HepG2 (cell line): ENCODE measurements around the gene ETFDH. TPM values are rescaled to one million over a fixed set of nuclear protein-coding genes. Genes with fewer than 3 reads are reported as not detected.
A peak's percentile ranks its signal among the peaks of the same experiment; 100 is the strongest.

Source experiments
- ATF7 ChIP-seq, 2 experiments: fragments of 450-650 bp in 1 of 2; sonication (generic) in 1 of 2; formaldehyde crosslinking in 1 of 2; IDR thresholded peaks; 2 replicates each; pipeline versions ENCODE4 v1.4.0 to v1.6.1; 2016 to 2020; ENCODE audit warnings: antibody characterized with exemption in 1 of 2, mild to moderate bottlenecking in 1 of 2, missing genetic modification reagents in 1 of 2
- DNMT1 ChIP-seq: sonication (generic); formaldehyde crosslinking; IDR thresholded peaks from 2 replicates; pipeline ENCODE4 v1.5.1; 2020; ENCODE audit warnings: mild to moderate bottlenecking, missing genetic modification reagents
- HDAC2 ChIP-seq: sonication (generic); formaldehyde crosslinking; IDR thresholded peaks from 2 replicates; pipeline ENCODE4 v1.4.0; 2020; ENCODE audit warnings: missing genetic modification reagents
- HES4 ChIP-seq: sonication (generic); formaldehyde crosslinking; IDR thresholded peaks from 2 replicates; pipeline ENCODE4 v1.9.0; 2021; ENCODE audit warnings: mild to moderate bottlenecking, missing genetic modification reagents, borderline replicate concordance
- HMGA1 ChIP-seq: sonication (generic); formaldehyde crosslinking; conservative IDR thresholded peaks from 2 replicates; pipeline ENCODE4 v1.4.0; 2020; ENCODE audit warnings: missing genetic modification reagents
- HOXA5 ChIP-seq: sonication (generic); formaldehyde crosslinking; IDR thresholded peaks from 2 replicates; pipeline ENCODE4 v1.4.0; 2020; ENCODE audit warnings: missing genetic modification reagents
- KLF15 ChIP-seq: sonication (generic); formaldehyde crosslinking; IDR thresholded peaks from 2 replicates; pipeline ENCODE4 v1.8.1; 2023; ENCODE audit warnings: borderline replicate concordance, mild to moderate bottlenecking, inconsistent platforms, missing genetic modification reagents, mixed read lengths
- MYNN ChIP-seq: sonication (generic); formaldehyde crosslinking; IDR thresholded peaks from 2 replicates; pipeline ENCODE4 v1.4.0; 2020; ENCODE audit warnings: mild to moderate bottlenecking, low read depth, missing genetic modification reagents
- ONECUT2 ChIP-seq: sonication (generic); formaldehyde crosslinking; IDR thresholded peaks from 2 replicates; pipeline ENCODE4 v1.4.0; 2020; ENCODE audit warnings: missing genetic modification reagents
- SAFB2 ChIP-seq: sonication (generic); formaldehyde crosslinking; IDR thresholded peaks from 2 replicates; pipeline ENCODE4 v1.5.1; 2020; ENCODE audit warnings: missing genetic modification reagents, low read depth, mild to moderate bottlenecking, borderline replicate concordance
- SAP130 ChIP-seq: IDR thresholded peaks from 2 replicates; pipeline ENCODE4 v1.6.1; 2016; ENCODE audit warnings: low read depth
- SIX1 ChIP-seq: sonication (generic); formaldehyde crosslinking; IDR thresholded peaks from 2 replicates; pipeline ENCODE4 v1.4.0; 2020; ENCODE audit warnings: missing genetic modification reagents, borderline replicate concordance
- SMAD3 ChIP-seq: sonication (generic); formaldehyde crosslinking; IDR thresholded peaks from 2 replicates; pipeline ENCODE4 v1.4.0; 2020; ENCODE audit warnings: missing genetic modification reagents
- SMYD3 ChIP-seq: sonication (generic); formaldehyde crosslinking; IDR thresholded peaks from 2 replicates; pipeline ENCODE4 v1.8.1; 2023; ENCODE audit warnings: mild to moderate bottlenecking, missing genetic modification reagents
- TAF15 ChIP-seq: fragments of 200-400 bp; formaldehyde crosslinking; IDR thresholded peaks from one replicate; pipeline ENCODE4 v1.6.1; 2018; ENCODE audit warnings: mild to moderate bottlenecking, low read depth, low read length; ENCODE audit not compliant: poor library complexity, severe bottlenecking
- TERF1 ChIP-seq: sonication (generic); formaldehyde crosslinking; IDR thresholded peaks from 2 replicates; pipeline ENCODE4 v1.8.0; 2022; ENCODE audit warnings: mild to moderate bottlenecking, missing genetic modification reagents, moderate library complexity
- TFDP1 ChIP-seq: IDR thresholded peaks from 2 replicates; pipeline ENCODE4 v1.6.1; 2016; ENCODE audit warnings: missing compliant biosample characterization, missing genetic modification reagents, borderline replicate concordance
- THAP8 ChIP-seq: sonication (generic); formaldehyde crosslinking; IDR thresholded peaks from 2 replicates; pipeline ENCODE4 v1.5.1; 2020; ENCODE audit warnings: missing genetic modification reagents, mild to moderate bottlenecking, borderline replicate concordance
- XRCC5 ChIP-seq: fragments of 200-400 bp; formaldehyde crosslinking; optimal IDR thresholded peaks from 2 replicates; pipeline ENCODE3; 2017; ENCODE audit warnings: mild to moderate bottlenecking, low read length
- ZBTB1 ChIP-seq: sonication (generic); formaldehyde crosslinking; IDR thresholded peaks from 2 replicates; pipeline ENCODE4 v1.4.0; 2020; ENCODE audit warnings: missing genetic modification reagents, borderline replicate concordance
- ZBTB42 ChIP-seq: sonication (generic); formaldehyde crosslinking; IDR thresholded peaks from 2 replicates; pipeline ENCODE4 v1.5.0; 2020; ENCODE audit warnings: mild to moderate bottlenecking, missing genetic modification reagents
- ZFX ChIP-seq: sonication (generic); formaldehyde crosslinking; IDR thresholded peaks from 2 replicates; pipeline ENCODE4 v1.4.0; 2020; ENCODE audit warnings: mild to moderate bottlenecking, low read depth, missing genetic modification reagents, moderate library complexity
- ZMYM3 ChIP-seq: sonication (generic); formaldehyde crosslinking; IDR thresholded peaks from 2 replicates; pipeline ENCODE4 v1.5.1; 2020; ENCODE audit warnings: mild to moderate bottlenecking, missing genetic modification reagents
- ZNF780A ChIP-seq: sonication (generic); formaldehyde crosslinking; IDR thresholded peaks from 2 replicates; pipeline ENCODE4 v1.8.0; 2022; ENCODE audit warnings: mild to moderate bottlenecking, missing genetic modification reagents, moderate library complexity
- polyA plus RNA-seq, 8 experiments: library from polyadenylated mRNA; depleted of rRNA in 3 of 8; stranded (reverse) in 7 of 8; unstranded in 1 of 8; fragments of >200 nt; fragmentation: Illumina TruSeq in 4 of 8; extraction: Trizol in 4 of 8; gene quantifications; 2 replicates each; pipeline versions ENCODE4 v1.2.1 to v1.2.3, GENCODE V29; 2011 to 2016; ENCODE audit warnings: low read depth in 4 of 8, missing spikeins in 1 of 8, mixed read lengths in 1 of 8; ENCODE audit not compliant: insufficient read depth in 1 of 8
- total RNA-seq, 5 experiments: library from RNA; depleted of rRNA; stranded (reverse); fragments of >200 nt; fragmentation: Illumina TruSeq; extraction: Trizol; gene quantifications; 2 replicates each; pipeline ENCODE4 v1.2.3, GENCODE V29; 2016; ENCODE audit warnings: low read depth in 1 of 5
- TF ChIP-seq, protein P1 (sequence below): sonication (generic); formaldehyde crosslinking; IDR thresholded peaks from 2 replicates; pipeline ENCODE4 v1.5.0; 2020; ENCODE audit warnings: mild to moderate bottlenecking, missing genetic modification reagents

Gene ETFDH
- total and polyA plus RNA-seq, 2 of the 13 experiments (the other 11 are each of a cell fraction or from before 2014, with no cell fraction given), result 14.7 to 17.8 TPM

DNA sequence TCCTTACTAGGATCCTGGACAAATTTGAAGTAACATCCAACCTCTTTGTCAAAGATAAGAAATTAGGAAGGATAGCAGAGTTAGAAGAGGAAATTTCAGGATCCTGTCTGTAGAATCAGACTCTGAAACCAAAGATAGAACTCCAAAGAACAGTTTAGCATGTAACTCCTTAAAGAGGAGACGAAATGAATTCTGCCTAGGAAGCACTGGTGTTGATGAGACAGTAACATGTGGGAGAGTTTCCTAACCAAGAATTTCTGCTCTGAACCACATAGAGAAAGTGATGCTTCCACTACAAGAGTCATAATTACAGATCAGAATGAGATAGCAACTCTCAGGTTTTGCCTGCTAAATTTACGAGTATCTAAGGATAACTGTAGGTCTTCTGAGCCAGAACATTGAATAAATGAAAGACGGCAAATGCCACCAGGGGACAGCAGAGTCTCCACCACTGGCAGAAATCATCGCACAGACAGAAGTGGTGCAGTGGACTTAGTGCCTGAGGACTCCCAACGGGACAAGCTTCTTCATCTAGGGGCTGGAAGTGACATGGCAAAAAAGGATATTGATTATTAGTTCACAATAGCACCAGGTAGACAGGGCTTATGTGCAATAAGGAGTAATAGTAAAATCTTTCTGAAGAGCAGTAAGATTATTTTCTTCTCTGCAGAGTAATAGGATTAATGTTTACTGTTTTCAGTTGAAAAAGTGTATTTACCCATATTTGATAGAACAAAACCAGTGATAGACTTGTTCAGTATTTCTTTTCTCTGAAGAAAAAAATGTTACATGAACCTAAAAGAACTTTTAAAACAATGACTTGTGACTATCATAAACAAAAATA, 57.8 kb downstream of the ETFDH start (continued):
- TF ChIP-seq ZFX (CRISPR knock-in tag), result no peak
- TF ChIP-seq ZBTB1 (CRISPR knock-in tag), result no peak
- no peak for TF ChIP-seq KLF15 (CRISPR knock-in tag)
- TF ChIP-seq ZNF780A (CRISPR knock-in tag), result no peak
- 0 out of 2 replicates have a peak, but pooled peaks have one; percentile 42 for TF ChIP-seq HOXA5 (CRISPR knock-in tag)
- TF ChIP-seq DNMT1, result no peak
- TF ChIP-seq TFDP1 (CRISPR knock-in tag), result no peak
- no peak for TF ChIP-seq TERF1 (CRISPR knock-in tag)
- no peak for TF ChIP-seq SAFB2 (CRISPR knock-in tag)
- TF ChIP-seq HDAC2 (CRISPR knock-in tag), result no peak
- no peak for TF ChIP-seq TAF15
- no peak for TF ChIP-seq ONECUT2 (CRISPR knock-in tag)
- no peak for TF ChIP-seq MYNN (CRISPR knock-in tag)
- TF ChIP-seq ATF7 (IDR thresholded peaks at IDR 0.05), result no peak
- TF ChIP-seq ATF7 (CRISPR knock-in tag; IDR thresholded peaks at IDR 0.05), result no peak
- TF ChIP-seq, protein P1, sequence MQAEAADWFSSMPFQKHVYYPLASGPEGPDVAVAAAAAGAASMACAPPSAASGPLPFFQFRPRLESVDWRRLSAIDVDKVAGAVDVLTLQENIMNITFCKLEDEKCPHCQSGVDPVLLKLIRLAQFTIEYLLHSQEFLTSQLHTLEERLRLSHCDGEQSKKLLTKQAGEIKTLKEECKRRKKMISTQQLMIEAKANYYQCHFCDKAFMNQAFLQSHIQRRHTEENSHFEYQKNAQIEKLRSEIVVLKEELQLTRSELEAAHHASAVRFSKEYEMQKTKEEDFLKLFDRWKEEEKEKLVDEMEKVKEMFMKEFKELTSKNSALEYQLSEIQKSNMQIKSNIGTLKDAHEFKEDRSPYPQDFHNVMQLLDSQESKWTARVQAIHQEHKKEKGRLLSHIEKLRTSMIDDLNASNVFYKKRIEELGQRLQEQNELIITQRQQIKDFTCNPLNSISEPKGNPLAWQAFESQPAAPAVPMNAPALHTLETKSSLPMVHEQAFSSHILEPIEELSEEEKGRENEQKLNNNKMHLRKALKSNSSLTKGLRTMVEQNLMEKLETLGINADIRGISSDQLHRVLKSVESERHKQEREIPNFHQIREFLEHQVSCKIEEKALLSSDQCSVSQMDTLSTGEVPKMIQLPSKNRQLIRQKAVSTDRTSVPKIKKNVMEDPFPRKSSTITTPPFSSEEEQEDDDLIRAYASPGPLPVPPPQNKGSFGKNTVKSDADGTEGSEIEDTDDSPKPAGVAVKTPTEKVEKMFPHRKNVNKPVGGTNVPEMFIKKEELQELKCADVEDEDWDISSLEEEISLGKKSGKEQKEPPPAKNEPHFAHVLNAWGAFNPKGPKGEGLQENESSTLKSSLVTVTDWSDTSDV (CRISPR knock-in tag), result no peak
- no peak for TF ChIP-seq ZMYM3 (CRISPR knock-in tag)
- TF ChIP-seq ZBTB42 (CRISPR knock-in tag), result no peak
- TF ChIP-seq XRCC5, result peak; percentile 27
- no peak for TF ChIP-seq HMGA1
- peak; percentile 49; the same call in 1 of the 2 replicates for TF ChIP-seq SMAD3 (CRISPR knock-in tag)
- TF ChIP-seq THAP8 (CRISPR knock-in tag), result no peak
- TF ChIP-seq HES4, result no peak
- no peak for TF ChIP-seq SAP130 (CRISPR knock-in tag)
- no peak for TF ChIP-seq SMYD3 (CRISPR knock-in tag)
- TF ChIP-seq SIX1 (CRISPR knock-in tag), result no peak
